Thymus (tissue), 11 donors: Measurements from ENCODE around the gene TPP1. TPM values are rescaled to one million over a fixed set of nuclear protein-coding genes. Genes with fewer than 3 reads are reported as not detected.

Experiments
- DNase-seq, 9 donors: peaks; one replicate each; pipeline ENCODE4 v3.0.0-alpha.2; 2013; ENCODE audit warnings: low spot score in 9 of 9, low read depth in 6 of 9, missing footprints in 1 of 9
- H3K27ac ChIP-seq, 2 donors: one replicate each; pipeline ENCODE4 v1.5.1; 2013; ENCODE audit warnings: control low read depth in 1 of 2, low read depth in 1 of 2, low read length in 1 of 2, mild to moderate bottlenecking in 1 of 2, moderate library complexity in 1 of 2
- H3K27me3 ChIP-seq, 2 donors: one replicate each; pipeline ENCODE4 v1.5.1; 2013; ENCODE audit warnings: low read length in 1 of 2; ENCODE audit not compliant: control insufficient read depth in 2 of 2, insufficient read depth in 1 of 2
- H3K36me3 ChIP-seq, 2 donors: one replicate each; pipeline ENCODE4 v1.5.1; 2013; ENCODE audit warnings: low read length in 1 of 2, mild to moderate bottlenecking in 1 of 2, moderate library complexity in 1 of 2; ENCODE audit not compliant: control insufficient read depth in 2 of 2, insufficient read depth in 2 of 2
- H3K4me1 ChIP-seq, 2 donors: one replicate each; pipeline ENCODE4 v1.5.1; 2013; ENCODE audit warnings: low read length in 2 of 2; ENCODE audit not compliant: control insufficient read depth in 2 of 2, insufficient read depth in 2 of 2
- H3K4me3 ChIP-seq, 2 donors: one replicate each; pipeline ENCODE4 v1.5.1; 2013; ENCODE audit warnings: low read length in 2 of 2, control low read depth in 1 of 2, mild to moderate bottlenecking in 1 of 2
- H3K9me3 ChIP-seq, 2 donors: one replicate each; pipeline ENCODE4 v1.5.1; 2013; ENCODE audit warnings: low read length in 1 of 2, mild to moderate bottlenecking in 1 of 2; ENCODE audit not compliant: control insufficient read depth in 2 of 2, insufficient read depth in 1 of 2
- WGBS: extraction: QIAGEN DNeasy Blood & Tissue Kit; methylation state at CpG from one replicate; pipeline ENCODE4 v1.1.7; 2013; 5-methylcytosine and 5-hydroxymethylcytosine counted together
- polyA plus RNA-seq: library from polyadenylated mRNA; stranded (reverse); fragments of 200-250 nt; gene quantifications from one replicate; pipeline ENCODE4 v1.2.3, GENCODE V29; 2013
- total RNA-seq: library from RNA; stranded (reverse); fragments of 120-200 nt; gene quantifications from one replicate; pipeline ENCODE4 v1.2.4, GENCODE V29; 2013
- donor health status: healthy.

TPP1 gene
- total and polyA plus RNA-seq, 2 donors, result 14.5 to 59.4 TPM

- Histone ChIP-seq H3K36me3 (peaks cover 40 to 47% of the 10 kb centered on the region in 2 donors), H3K4me1 (peaks cover 18 to 40% of the 10 kb centered on the region in 2 donors)
- WGBS, result under 1% methylated on average over 20 of the region's 20 CpGs
Observed at GRCh38 chr11:6604081-6604626, 15.1 kb downstream of the TPP1 start.

GRCh38 chr11:6603287-6604080 lies 15.7 kb downstream of the TPP1 start, which contains the start of the genes ILK and RRP8:
ILK (plus strand) TSS chr11:6603774; CDS start chr11:6604272, 498 bp downstream.
RRP8 (minus strand) TSS chr11:6603616; CDS start chr11:6603502, 114 bp downstream.
- Histone ChIP-seq H3K4me1 (peaks cover 18 to 40% of the 10 kb centered on the region in 2 donors), H3K36me3 (peaks cover 39 to 47% of the 10 kb centered on the region in 2 donors), H3K27ac (peak within 1 kb of the TSS; percentile 52 to 86), H3K9me3 (no peaks in the 10 kb centered on the region), H3K27me3 (no peaks in the 10 kb centered on the region), H3K4me3 (peak within 1 kb of the TSS; percentile 80 to 89)
- DNase-seq, result peak in 6 of 9 donors; percentile 71 to 88 (median 76)
- under 1% methylated on average over 72 of the region's 72 CpGs for WGBS

More at GRCh38 chr11:6604081-6604626, 15.1 kb downstream of the TPP1 start:
- Histone ChIP-seq H3K9me3 (no peaks in the 10 kb centered on the region), H3K27me3 (no peaks in the 10 kb centered on the region), H3K27ac (peak overlapping the region; percentile 44 to 86), H3K4me3 (peak overlapping the region; percentile 80 to 89)
- peak in 3 of 9 donors; percentile 40 to 77 (median 55) for DNase-seq

- Histone ChIP-seq H3K4me1 (peaks cover 18 to 34% of the 10 kb centered on the region in 2 donors), H3K4me3 (peak overlapping the region; percentile 80 to 89), H3K9me3 (no peaks in the 10 kb centered on the region), H3K36me3 (peaks cover 34 to 45% of the 10 kb centered on the region in 2 donors), H3K27ac (no peak overlapping the region), H3K27me3 (no peaks in the 10 kb centered on the region)
- DNase-seq, result no peak
- WGBS, result 68% methylated on average over 7 of the region's 7 CpGs
Observed at GRCh38 chr11:6602096-6602940, 16.9 kb downstream of the TPP1 start.

GRCh38 chr11:6601041-6601461 lies 18.2 kb downstream of the TPP1 start:
- no peak overlapping the region for H3K27ac ChIP-seq
- H3K36me3 ChIP-seq, result peaks cover 37 to 54% of the 10 kb centered on the region in 2 donors
- peaks cover 14 to 24% of the 10 kb centered on the region in 2 donors for H3K4me1 ChIP-seq
- DNase-seq, result no peak
- no peak overlapping the region for H3K4me3 ChIP-seq
- no peaks in the 10 kb centered on the region for H3K27me3 ChIP-seq
- 99% methylated on average over 13 of the region's 13 CpGs for WGBS
- no peaks in the 10 kb centered on the region for H3K9me3 ChIP-seq

- H3K4me3 ChIP-seq, result no peak overlapping the region
- peaks cover 40 to 63% of the 10 kb centered on the region in 2 donors for H3K36me3 ChIP-seq
- H3K27me3 ChIP-seq, result no peaks in the 10 kb centered on the region
- H3K4me1 ChIP-seq, result peaks cover 12 to 17% of the 10 kb centered on the region in 2 donors
- WGBS, result 98% methylated on average over 2 of the region's 2 CpGs
- H3K9me3 ChIP-seq, result no peaks in the 10 kb centered on the region
- no peak overlapping the region for H3K27ac ChIP-seq
- no peak for DNase-seq
Observed at GRCh38 chr11:6599881-6600390, 19.3 kb downstream of the TPP1 start.

GRCh38 chr11:6599449-6599848 lies 19.8 kb downstream of the TPP1 start:
- no peak overlapping the region for H3K4me3 ChIP-seq
- H3K27me3 ChIP-seq, result no peaks in the 10 kb centered on the region
- 96% methylated on average over 1 of the region's 1 CpG for WGBS
- no peak overlapping the region for H3K27ac ChIP-seq
- H3K36me3 ChIP-seq, result peaks cover 42 to 64% of the 10 kb centered on the region in 2 donors
- no peak for DNase-seq
- H3K4me1 ChIP-seq, result peaks cover 9 to 14% of the 10 kb centered on the region in 2 donors
- H3K9me3 ChIP-seq, result no peaks in the 10 kb centered on the region

- no peak for DNase-seq
- H3K36me3 ChIP-seq, result peaks cover 45 to 71% of the 10 kb centered on the region in 2 donors
- no peak overlapping the region for H3K4me3 ChIP-seq
- WGBS, result 97% methylated on average over 3 of the region's 3 CpGs
- peaks cover 9 to 11% of the 10 kb centered on the region in 2 donors for H3K4me1 ChIP-seq
- H3K27ac ChIP-seq, result no peak overlapping the region
- H3K27me3 ChIP-seq, result no peaks in the 10 kb centered on the region
- H3K9me3 ChIP-seq, result no peaks in the 10 kb centered on the region
Observed at GRCh38 chr11:6598555-6598954, 20.7 kb downstream of the TPP1 start.

- DNase-seq, result no peak
- H3K4me3 ChIP-seq, result no peak overlapping the region
- peaks cover 41 to 69% of the 10 kb centered on the region in 2 donors for H3K36me3 ChIP-seq
- whole genome bisulfite sequencing, result 95% methylated on average over 5 of the region's 5 CpGs
- no peaks in the 10 kb centered on the region for H3K4me1 ChIP-seq
- no peaks in the 10 kb centered on the region for H3K9me3 ChIP-seq
- H3K27ac ChIP-seq, result no peak overlapping the region
- H3K27me3 ChIP-seq, result no peaks in the 10 kb centered on the region
Observed at GRCh38 chr11:6596239-6596877, 22.9 kb downstream of the TPP1 start.
